ENCODE data around the gene CETN1. TPM values are rescaled to one million over a fixed set of nuclear protein-coding genes. Genes with fewer than 3 reads are reported as not detected.

Gene CETN1
- not detected in 2 replicates for total RNA-seq

GRCh38 chr18:580154-580553 is at the start of gene CETN1:
Gene CETN1, plus strand, starts transcription at chr18:580380. Its CDS starts 29 bp downstream, at chr18:580409.
- no peak within 1 kb of the TSS for H3K27ac Mint-ChIP-seq
- POLR2A ChIA-PET, result no interaction called here

GRCh38 chr18:532018-532417 is 48.2 kb upstream of the CETN1 start:
- Mint-ChIP-seq H3K9me3 (no peaks in the 10 kb centered on the region), H3K4me1 (no peaks in the 10 kb centered on the region), H3K4me3 (no peak overlapping the region), H3K27me3 (peaks cover 3% of the 10 kb centered on the region), H3K27ac (no peak overlapping the region), H3K36me3 (ENCODE audit: low read depth) (no peaks in the 10 kb centered on the region)
- CTCF ChIA-PET, result no interaction called here
- DNase-seq (no peak), ATAC-seq (ENCODE audit: low read depth) (no peak)
- intact Hi-C loops (cut with micrococcal nuclease), result no loop called here
- no peak for TF ChIP-seq CTCF (IDR thresholded peaks at IDR 0.05)
- POLR2A ChIA-PET, result no interaction called here

More at GRCh38 chr18:580154-580553, at the start of gene CETN1:
- no peaks in the 10 kb centered on the region for H3K4me1 Mint-ChIP-seq
- no peak within 1 kb of the TSS for H3K4me3 Mint-ChIP-seq
- no peaks in the 10 kb centered on the region for H3K36me3 Mint-ChIP-seq (ENCODE audit: low read depth)
- intact Hi-C loops (cut with micrococcal nuclease), result no loop called here
- H3K27me3 Mint-ChIP-seq, result peaks cover 2% of the 10 kb centered on the region
- no peak for DNase-seq
- H3K9me3 Mint-ChIP-seq, result peaks cover 4% of the 10 kb centered on the region
- CTCF ChIA-PET, result no interaction called here
- no peak for ATAC-seq (ENCODE audit: low read depth)
- no peak for TF ChIP-seq CTCF (IDR thresholded peaks at IDR 0.05)

GRCh38 chr18:532632-533031 is 47.5 kb upstream of the CETN1 start:
- H3K36me3 Mint-ChIP-seq (ENCODE audit: low read depth), result no peaks in the 10 kb centered on the region
- no peaks in the 10 kb centered on the region for H3K9me3 Mint-ChIP-seq
- intact Hi-C loops (cut with micrococcal nuclease), result no loop called here
- H3K27ac Mint-ChIP-seq, result no peak overlapping the region
- no peak for TF ChIP-seq CTCF (IDR thresholded peaks at IDR 0.05)
- H3K4me1 Mint-ChIP-seq, result no peaks in the 10 kb centered on the region
- H3K27me3 Mint-ChIP-seq, result no peaks in the 10 kb centered on the region
- DNase-seq, result no peak
- no peak for ATAC-seq (ENCODE audit: low read depth)
- ChIA-PET CTCF (no interaction called here), POLR2A (no interaction called here)
- no peak overlapping the region for H3K4me3 Mint-ChIP-seq

GRCh38 chr18:533995-534601 is 46.1 kb upstream of the CETN1 start:
- POLR2A ChIA-PET, result no interaction called here
- no peak for TF ChIP-seq CTCF (IDR thresholded peaks at IDR 0.05)
- no peak overlapping the region for H3K27ac Mint-ChIP-seq
- H3K27me3 Mint-ChIP-seq, result no peaks in the 10 kb centered on the region
- CTCF ChIA-PET, result no interaction called here
- intact Hi-C loops (cut with micrococcal nuclease), result no loop called here
- H3K36me3 Mint-ChIP-seq (ENCODE audit: low read depth), result no peaks in the 10 kb centered on the region
- no peaks in the 10 kb centered on the region for H3K9me3 Mint-ChIP-seq
- no peaks in the 10 kb centered on the region for H3K4me1 Mint-ChIP-seq
- DNase-seq (no peak), ATAC-seq (ENCODE audit: low read depth) (no peak)
- H3K4me3 Mint-ChIP-seq, result no peak overlapping the region

- POLR2A ChIA-PET, result no interaction called here
- Mint-ChIP-seq H3K27ac (no peak overlapping the region), H3K9me3 (no peaks in the 10 kb centered on the region), H3K4me3 (no peak overlapping the region), H3K36me3 (ENCODE audit: low read depth) (no peaks in the 10 kb centered on the region), H3K27me3 (no peaks in the 10 kb centered on the region), H3K4me1 (no peaks in the 10 kb centered on the region)
- no peak for DNase-seq
- CTCF ChIA-PET, result no interaction called here
- intact Hi-C loops (cut with micrococcal nuclease), result no loop called here
- no peak for ATAC-seq (ENCODE audit: low read depth)
- TF ChIP-seq CTCF (IDR thresholded peaks at IDR 0.05), result no peak
Measured at GRCh38 chr18:543447-544078, 36.6 kb upstream of the CETN1 start.

Data from activated B cell treated with CpG ODN at 0.5 μM for 24 hours (primary cell).